CD4-positive, alpha-beta T cell treated with Interferon alpha-2 for 1 hour (primary cell): Measurements from ENCODE around the gene EGLN1.
A peak's percentile ranks its signal among the peaks of the same experiment; 100 is the strongest.
"Not testable (repeated sequence)": the region's sequence is repeated elsewhere in the genome, so short reads cannot be mapped to it uniquely, and the experiment has no call there.

Experiments used
- DNase-seq, 2 donors: peaks; one replicate each; pipeline ENCODE4 v3.0.0-alpha.2; 2020 to 2022

The EGLN1 gene

GRCh38 chr1:231421971-231422797, at the start of gene EGLN1:
EGLN1 (minus strand) TSS chr1:231422287; CDS start chr1:231421888, 399 bp downstream.
- DNase-seq: peak; percentile 77 to 85

GRCh38 chr1:231471500-231471899, 49.4 kb upstream of the EGLN1 start:
- DNase-seq: not testable (repeated sequence)

GRCh38 chr1:231471027-231471426, 48.9 kb upstream of the EGLN1 start:
- DNase-seq: not testable (repeated sequence)

GRCh38 chr1:231467986-231468385, 45.9 kb upstream of the EGLN1 start:
- DNase-seq: no peak

- DNase-seq: no peak
Observed at GRCh38 chr1:231465051-231465450, 43.0 kb upstream of the EGLN1 start.

- no peak for DNase-seq
Observed at GRCh38 chr1:231463541-231463940, 41.5 kb upstream of the EGLN1 start.

GRCh38 chr1:231460614-231461013, 38.5 kb upstream of the EGLN1 start:
- DNase-seq: peak; percentile 57 to 71

GRCh38 chr1:231459438-231459837, 37.4 kb upstream of the EGLN1 start:
- DNase-seq: not testable (repeated sequence)

GRCh38 chr1:231457956-231458355, 35.9 kb upstream of the EGLN1 start:
- not testable (repeated sequence) for DNase-seq

GRCh38 chr1:231454133-231454532, 32.0 kb upstream of the EGLN1 start:
- not testable (repeated sequence) for DNase-seq

GRCh38 chr1:231446138-231446537, 24.1 kb upstream of the EGLN1 start:
- DNase-seq: no peak

GRCh38 chr1:231444059-231444458, 22.0 kb upstream of the EGLN1 start:
- DNase-seq: no peak

GRCh38 chr1:231443363-231443762, 21.3 kb upstream of the EGLN1 start:
- DNase-seq: no peak

- DNase-seq: no peak
Observed at GRCh38 chr1:231442735-231443134, 20.6 kb upstream of the EGLN1 start.

GRCh38 chr1:231432996-231433395, 10.9 kb upstream of the EGLN1 start:
- no peak for DNase-seq

- DNase-seq: no peak
Observed at GRCh38 chr1:231431665-231432415, 9.8 kb upstream of the EGLN1 start.

GRCh38 chr1:231430678-231431352, 8.7 kb upstream of the EGLN1 start:
- DNase-seq: not testable (repeated sequence)

GRCh38 chr1:231428377-231428776, 6.3 kb upstream of the EGLN1 start:
- no peak for DNase-seq

- no peak for DNase-seq
Observed at GRCh38 chr1:231424950-231425805, 3.1 kb upstream of the EGLN1 start.

- DNase-seq: no peak
Observed at GRCh38 chr1:231423648-231424047, 1.6 kb upstream of the EGLN1 start.

- no peak for DNase-seq
Observed at GRCh38 chr1:231422798-231423309, 767 bp upstream of the EGLN1 start.

GRCh38 chr1:231421546-231421970, 529 bp downstream of the EGLN1 start:
- peak; percentile 17 to 53 for DNase-seq
